ENCODE measurements around the gene MED16.
"Not testable (repeated sequence)": the region's sequence is repeated elsewhere in the genome, so short reads cannot be mapped to it uniquely, and the experiment has no call there.

MED16 gene

DNA sequence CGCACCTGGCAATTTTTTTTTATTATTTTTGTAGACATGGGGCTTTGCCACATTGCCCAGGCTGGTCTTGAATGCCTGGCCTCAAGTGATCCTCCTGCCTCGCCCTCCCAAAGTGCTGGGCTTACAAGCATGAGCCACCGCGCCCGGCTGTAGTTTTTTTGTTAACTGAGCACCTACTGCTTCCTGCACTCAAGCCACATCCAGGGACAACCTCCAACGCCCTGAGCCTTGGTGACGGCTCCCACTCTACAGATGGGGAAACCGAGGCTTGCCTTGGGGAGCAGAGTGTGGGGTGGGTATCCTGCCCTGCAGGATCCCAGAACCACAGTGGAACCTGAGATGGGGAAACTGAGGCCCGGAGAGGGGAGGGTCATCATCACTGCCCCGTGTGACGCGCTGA, 37.8 kb downstream of the MED16 start:
- no peaks in the 10 kb centered on the region for H3K36me3 ChIP-seq
- H3K4me1 ChIP-seq (ENCODE audit: control insufficient read depth in 1 of 2, insufficient read depth in 1 of 2, low read depth in 1 of 2, low read length in 1 of 2) = peaks cover 49 to 63% of the 10 kb centered on the region in 2 experiments
- TF ChIP-seq CTCF (IDR thresholded peaks at IDR 0.05) = no peak
- no peaks in the 10 kb centered on the region for H3K9me3 ChIP-seq
- H3K27me3 ChIP-seq = peaks cover 52% of the 10 kb centered on the region
- H3K4me3 ChIP-seq (ENCODE audit: low read depth in 1 of 2, low read length in 1 of 2) = no peak overlapping the region
- H3K27ac ChIP-seq = no peak overlapping the region

- no peak for TF ChIP-seq CTCF (IDR thresholded peaks at IDR 0.05)
- Histone ChIP-seq H3K27me3 (peaks cover 46% of the 10 kb centered on the region), H3K36me3 (no peaks in the 10 kb centered on the region)
Measured at GRCh38 chr19:854549-854948, 38.4 kb downstream of the MED16 start.

DNA sequence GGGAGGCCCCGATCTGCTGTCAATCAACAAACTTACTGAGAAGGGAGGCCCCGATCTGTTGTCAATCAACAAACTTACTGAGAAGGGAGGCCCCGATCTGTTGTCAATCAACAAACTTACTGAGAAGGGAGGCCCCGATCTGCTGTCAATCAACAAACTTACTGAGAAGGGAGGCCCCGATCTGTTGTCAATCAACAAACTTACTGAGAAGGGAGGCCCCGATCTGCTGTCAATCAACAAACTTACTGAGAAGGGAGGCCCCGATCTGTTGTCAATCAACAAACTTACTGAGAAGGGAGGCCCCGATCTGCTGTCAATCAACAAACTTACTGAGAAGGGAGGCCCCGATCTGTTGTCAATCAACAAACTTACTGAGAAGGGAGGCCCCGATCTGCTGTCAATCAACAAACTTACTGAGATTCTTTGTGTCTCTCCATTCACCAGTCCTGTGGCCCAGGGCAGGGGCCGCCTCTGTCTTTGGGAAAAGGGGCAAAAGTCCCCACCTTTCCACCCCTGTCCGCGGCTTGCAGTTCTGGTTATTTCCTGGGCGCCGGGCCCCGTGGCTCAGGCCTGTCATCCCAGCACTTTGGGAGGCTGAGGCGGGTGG, 39.3 kb downstream of the MED16 start:
- peaks cover 36 to 49% of the 10 kb centered on the region in 2 experiments for H3K4me1 ChIP-seq (ENCODE audit: control insufficient read depth in 1 of 2, insufficient read depth in 1 of 2, low read depth in 1 of 2, low read length in 1 of 2)
- peaks cover 48% of the 10 kb centered on the region for H3K27me3 ChIP-seq
- not testable (repeated sequence) for H3K9me3 ChIP-seq; H3K27ac ChIP-seq; H3K4me3 ChIP-seq (ENCODE audit: low read depth in 1 of 2, low read length in 1 of 2); H3K36me3 ChIP-seq

More at GRCh38 chr19:854549-854948, 38.4 kb downstream of the MED16 start:
- no peaks in the 10 kb centered on the region for H3K9me3 ChIP-seq
- H3K4me3 ChIP-seq (ENCODE audit: low read depth in 1 of 2, low read length in 1 of 2) = no peak overlapping the region
- no peak overlapping the region for H3K27ac ChIP-seq
- peaks cover 43 to 57% of the 10 kb centered on the region in 2 experiments for H3K4me1 ChIP-seq (ENCODE audit: control insufficient read depth in 1 of 2, insufficient read depth in 1 of 2, low read depth in 1 of 2, low read length in 1 of 2)

GRCh38 chr19:853014-853585, 39.9 kb downstream of the MED16 start:
- Histone ChIP-seq H3K9me3 (no peaks in the 10 kb centered on the region), H3K36me3 (no peaks in the 10 kb centered on the region), H3K27me3 (peaks cover 54% of the 10 kb centered on the region), H3K4me1 (ENCODE audit: control insufficient read depth in 1 of 2, insufficient read depth in 1 of 2, low read depth in 1 of 2, low read length in 1 of 2) (peaks cover 41 to 46% of the 10 kb centered on the region in 2 experiments), H3K27ac (no peak overlapping the region), H3K4me3 (ENCODE audit: low read depth in 1 of 2, low read length in 1 of 2) (peak overlapping the region in 1 of 2 experiments; percentile 54)
- no peak for TF ChIP-seq CTCF (IDR thresholded peaks at IDR 0.05)

GRCh38 chr19:852136-853013, 40.6 kb downstream of the MED16 start, which contains the start of gene ELANE:
Gene ELANE (plus strand): TSS chr19:852303. CDS start chr19:852329, 26 bp downstream.
- Histone ChIP-seq H3K9me3 (no peaks in the 10 kb centered on the region), H3K4me3 (ENCODE audit: low read depth in 1 of 2, low read length in 1 of 2) (peak within 1 kb of the TSS; percentile 29 to 54), H3K27ac (peak within 1 kb of the TSS; percentile 16), H3K36me3 (no peaks in the 10 kb centered on the region), H3K4me1 (ENCODE audit: control insufficient read depth in 1 of 2, insufficient read depth in 1 of 2, low read depth in 1 of 2, low read length in 1 of 2) (peaks cover 47 to 48% of the 10 kb centered on the region in 2 experiments), H3K27me3 (peaks cover 62% of the 10 kb centered on the region)
- TF ChIP-seq CTCF (IDR thresholded peaks at IDR 0.05) = no peak

All from neutrophil (primary cell).